HG03103 (cell line): ENCODE data around the gene GLE1.

Experiments used
- ATAC-seq: cut with Tn5 transposase; IDR thresholded peaks from one replicate; pipeline ENCODE4 v1.9.1; 2021; ENCODE audit warnings: low read depth; ENCODE audit not compliant: unreplicated experiment

GLE1 gene, protein sequence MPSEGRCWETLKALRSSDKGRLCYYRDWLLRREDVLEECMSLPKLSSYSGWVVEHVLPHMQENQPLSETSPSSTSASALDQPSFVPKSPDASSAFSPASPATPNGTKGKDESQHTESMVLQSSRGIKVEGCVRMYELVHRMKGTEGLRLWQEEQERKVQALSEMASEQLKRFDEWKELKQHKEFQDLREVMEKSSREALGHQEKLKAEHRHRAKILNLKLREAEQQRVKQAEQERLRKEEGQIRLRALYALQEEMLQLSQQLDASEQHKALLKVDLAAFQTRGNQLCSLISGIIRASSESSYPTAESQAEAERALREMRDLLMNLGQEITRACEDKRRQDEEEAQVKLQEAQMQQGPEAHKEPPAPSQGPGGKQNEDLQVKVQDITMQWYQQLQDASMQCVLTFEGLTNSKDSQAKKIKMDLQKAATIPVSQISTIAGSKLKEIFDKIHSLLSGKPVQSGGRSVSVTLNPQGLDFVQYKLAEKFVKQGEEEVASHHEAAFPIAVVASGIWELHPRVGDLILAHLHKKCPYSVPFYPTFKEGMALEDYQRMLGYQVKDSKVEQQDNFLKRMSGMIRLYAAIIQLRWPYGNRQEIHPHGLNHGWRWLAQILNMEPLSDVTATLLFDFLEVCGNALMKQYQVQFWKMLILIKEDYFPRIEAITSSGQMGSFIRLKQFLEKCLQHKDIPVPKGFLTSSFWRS

GRCh38 chr9:128504485-128505413 is at the start of gene GLE1:
Gene GLE1 (plus strand): TSS chr9:128504719. CDS start chr9:128504806, 87 bp downstream.
- peak; percentile 86 for ATAC-seq

DNA sequence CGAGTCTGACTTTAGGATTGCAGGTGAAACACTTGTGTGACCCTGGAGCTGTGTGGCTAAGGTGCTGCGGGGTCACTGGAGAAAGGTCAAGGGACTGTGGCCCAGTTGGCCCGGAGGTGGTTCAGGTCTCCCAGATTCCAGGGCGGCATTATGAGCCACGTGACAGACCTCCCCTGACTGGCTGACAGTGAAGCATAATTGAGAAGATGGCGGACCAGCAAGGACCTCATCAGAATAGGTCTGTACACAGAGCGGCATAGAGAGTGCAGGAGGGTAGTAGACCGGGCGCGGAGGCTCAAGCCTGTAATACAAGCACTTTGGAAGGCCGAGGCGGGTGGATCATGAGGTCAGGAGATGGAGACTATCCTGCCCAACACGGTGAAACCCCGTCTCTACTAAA is 49.5 kb upstream of the GLE1 start:
- no peak for ATAC-seq

DNA sequence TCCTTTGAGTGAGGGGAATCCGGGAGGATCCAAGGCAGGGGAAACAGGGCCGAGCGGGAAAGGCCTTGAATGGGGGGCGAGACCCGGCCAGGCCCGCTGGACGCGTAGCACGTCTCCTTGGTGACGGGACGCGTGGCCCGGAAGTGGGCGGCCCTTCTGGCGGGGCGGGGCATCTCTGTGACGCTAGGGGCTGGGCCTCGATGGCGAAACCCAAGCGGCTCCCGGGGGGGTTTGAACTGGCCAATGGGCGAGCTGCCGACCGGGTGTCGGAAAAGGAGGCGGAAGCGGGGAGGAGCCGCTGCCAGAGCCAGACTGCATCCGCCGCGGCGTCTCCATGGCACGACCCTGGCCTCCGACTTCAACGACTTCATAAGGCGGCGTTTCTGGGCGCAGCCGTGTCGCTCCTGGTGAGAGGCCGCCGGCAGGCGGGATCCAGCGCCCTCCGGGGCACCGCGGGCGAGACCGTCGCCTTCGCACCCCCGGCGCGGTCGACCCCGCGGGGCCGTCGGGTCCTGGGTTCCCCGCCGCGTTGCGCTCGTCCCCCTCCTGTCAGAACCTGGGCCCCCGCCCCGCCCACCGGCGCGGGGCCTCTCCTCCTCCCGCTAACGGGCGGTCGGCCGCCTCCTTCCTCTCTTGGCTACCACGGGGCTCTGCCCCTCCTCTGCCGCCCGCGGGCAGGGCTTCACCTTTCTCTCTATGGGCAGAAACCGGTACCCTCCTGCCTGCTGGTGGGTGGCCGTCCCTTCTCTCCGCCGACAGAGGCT is 48.5 kb upstream of the GLE1 start, which contains the start of gene ODF2:
TSS of gene ODF2 (plus strand) at position 158 of the 764 bp plus-strand sequence. CDS start at position 244, 86 bp downstream.
- peak; percentile 91 for ATAC-seq

GRCh38 chr9:128456613-128457061 is 47.9 kb upstream of the GLE1 start:
- peak; percentile 36 for ATAC-seq

DNA sequence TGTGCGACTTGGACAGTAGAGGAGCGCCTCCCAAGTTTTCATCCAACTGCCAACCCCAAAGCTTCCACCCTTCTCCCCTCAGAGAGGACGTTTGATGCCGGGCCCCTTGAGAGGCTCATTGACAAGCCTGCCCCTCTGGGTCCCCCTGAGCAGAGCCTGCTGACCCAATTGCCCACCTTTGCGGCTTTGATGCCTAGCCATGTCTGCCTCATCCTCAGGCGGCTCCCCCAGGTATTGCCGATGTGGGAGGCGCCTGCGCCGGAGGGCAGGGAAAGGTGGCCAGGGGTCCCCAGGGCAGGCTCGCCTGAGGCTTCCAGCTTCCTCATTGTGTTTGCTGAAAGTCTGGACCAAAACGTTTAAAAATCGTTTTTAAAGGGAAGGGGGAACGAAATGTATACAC is 47.3 kb upstream of the GLE1 start:
- no peak for ATAC-seq

GRCh38 chr9:128459011-128459410 is 45.5 kb upstream of the GLE1 start:
- ATAC-seq = no peak

- no peak for ATAC-seq
Measured at GRCh38 chr9:128469070-128469469, 35.4 kb upstream of the GLE1 start.

GRCh38 chr9:128470560-128470959 is 34.0 kb upstream of the GLE1 start:
- no peak for ATAC-seq

GRCh38 chr9:128473104-128473503 is 31.4 kb upstream of the GLE1 start:
- ATAC-seq = no peak

- ATAC-seq = no peak
Measured at GRCh38 chr9:128475867-128476266, 28.7 kb upstream of the GLE1 start.

- no peak for ATAC-seq
Measured at GRCh38 chr9:128479262-128479661, 25.3 kb upstream of the GLE1 start.

DNA sequence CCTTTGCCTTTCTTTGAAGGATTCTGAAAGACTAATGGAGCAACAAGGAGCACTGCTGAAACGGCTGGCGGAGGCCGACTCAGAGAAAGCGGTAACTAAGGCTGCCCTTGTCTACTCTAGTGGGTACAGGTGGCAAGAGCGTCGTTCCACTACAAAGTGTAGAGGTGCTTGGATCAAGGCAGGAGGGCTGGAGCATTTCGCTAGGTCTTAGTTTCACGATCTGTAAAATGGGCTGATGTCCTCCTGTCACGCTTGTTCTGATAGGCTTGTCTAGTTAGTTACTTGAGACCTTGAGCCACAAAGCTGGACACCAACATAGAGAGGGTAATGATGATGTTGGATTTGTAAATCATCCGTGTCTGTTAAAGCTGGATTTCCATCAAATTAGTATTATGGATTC is 23.0 kb upstream of the GLE1 start:
- no peak for ATAC-seq

GRCh38 chr9:128482186-128482585 is 22.3 kb upstream of the GLE1 start:
- ATAC-seq = no peak

DNA sequence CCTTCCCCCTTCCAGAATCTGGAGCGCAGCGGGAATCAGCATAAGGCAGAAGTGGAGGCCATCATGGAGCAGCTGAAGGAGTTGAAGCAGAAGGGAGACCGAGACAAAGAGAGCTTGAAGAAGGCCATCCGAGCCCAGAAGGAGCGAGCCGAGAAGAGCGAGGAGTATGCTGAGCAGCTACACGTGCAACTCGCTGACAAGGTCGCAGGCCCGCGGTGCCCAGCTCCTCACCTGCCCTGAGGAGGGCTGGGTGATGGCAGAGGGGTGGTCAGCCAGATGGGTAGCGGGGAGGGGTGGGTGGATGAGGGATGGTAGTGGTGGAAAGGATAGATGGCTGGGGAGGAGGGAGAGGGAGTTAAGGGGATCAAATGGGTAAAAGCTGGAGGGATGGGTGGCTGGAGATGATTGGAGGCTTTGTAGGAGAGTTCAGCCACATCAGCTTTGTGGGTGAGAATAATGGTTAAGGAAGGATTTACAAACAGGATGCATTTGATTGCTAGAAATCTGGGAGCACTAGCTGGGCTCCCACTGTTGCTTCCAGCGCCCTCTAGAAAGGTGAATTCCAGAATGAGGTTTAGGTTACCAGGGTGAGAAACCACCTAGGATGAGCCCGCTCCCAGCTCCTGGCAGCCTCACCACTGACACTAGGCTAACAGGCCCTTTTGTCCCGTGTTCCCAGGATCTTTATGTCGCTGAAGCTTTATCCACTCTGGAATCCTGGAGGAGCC is 19.7 kb upstream of the GLE1 start:
- no peak for ATAC-seq

GRCh38 chr9:128485414-128485855 is 19.1 kb upstream of the GLE1 start:
- no peak for ATAC-seq

- ATAC-seq = no peak
Measured at GRCh38 chr9:128486201-128486600, 18.3 kb upstream of the GLE1 start.

DNA sequence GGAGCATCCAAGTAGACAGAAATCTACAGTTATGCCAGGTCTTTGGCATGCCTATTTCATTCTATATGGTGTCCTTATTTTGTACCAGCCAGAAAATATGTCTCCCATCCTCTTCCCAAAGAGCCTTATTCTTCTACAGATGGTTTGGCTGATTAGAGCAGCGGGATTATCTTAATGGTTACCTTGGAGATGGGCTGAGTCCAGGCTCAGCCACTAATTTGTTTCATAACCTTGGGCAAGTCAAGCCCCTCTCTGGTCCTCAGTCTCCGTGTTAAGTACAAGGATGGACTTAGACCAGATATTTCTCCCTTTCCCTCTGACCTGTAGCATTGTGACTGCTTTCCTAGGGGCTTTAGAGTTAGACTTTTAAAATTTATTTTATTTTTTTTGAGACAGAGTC is 11.1 kb upstream of the GLE1 start:
- no peak for ATAC-seq

- ATAC-seq = no peak
Measured at GRCh38 chr9:128494108-128494745, 10.3 kb upstream of the GLE1 start.

DNA sequence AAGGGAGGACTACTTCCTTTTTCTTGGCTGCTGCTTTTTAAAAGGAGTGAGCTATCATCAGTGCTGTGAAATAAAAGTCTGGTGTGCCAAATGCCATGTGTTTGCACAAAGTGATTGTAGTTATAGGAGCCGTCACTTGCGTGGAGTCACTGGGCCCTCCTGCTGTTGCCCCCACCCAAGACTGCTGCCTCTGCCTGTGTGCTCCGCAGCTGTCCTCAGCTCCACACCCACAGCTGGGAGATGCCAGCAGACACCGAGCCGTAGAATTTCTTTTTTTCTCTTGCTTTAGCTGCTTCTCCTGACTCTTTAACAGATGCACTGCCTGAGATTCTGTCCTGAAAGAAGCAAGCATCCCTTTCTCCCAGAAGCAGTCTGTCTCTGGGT is 9.8 kb upstream of the GLE1 start:
- no peak for ATAC-seq
